ENCODE data around the gene STK33.

The STK33 gene

DNA sequence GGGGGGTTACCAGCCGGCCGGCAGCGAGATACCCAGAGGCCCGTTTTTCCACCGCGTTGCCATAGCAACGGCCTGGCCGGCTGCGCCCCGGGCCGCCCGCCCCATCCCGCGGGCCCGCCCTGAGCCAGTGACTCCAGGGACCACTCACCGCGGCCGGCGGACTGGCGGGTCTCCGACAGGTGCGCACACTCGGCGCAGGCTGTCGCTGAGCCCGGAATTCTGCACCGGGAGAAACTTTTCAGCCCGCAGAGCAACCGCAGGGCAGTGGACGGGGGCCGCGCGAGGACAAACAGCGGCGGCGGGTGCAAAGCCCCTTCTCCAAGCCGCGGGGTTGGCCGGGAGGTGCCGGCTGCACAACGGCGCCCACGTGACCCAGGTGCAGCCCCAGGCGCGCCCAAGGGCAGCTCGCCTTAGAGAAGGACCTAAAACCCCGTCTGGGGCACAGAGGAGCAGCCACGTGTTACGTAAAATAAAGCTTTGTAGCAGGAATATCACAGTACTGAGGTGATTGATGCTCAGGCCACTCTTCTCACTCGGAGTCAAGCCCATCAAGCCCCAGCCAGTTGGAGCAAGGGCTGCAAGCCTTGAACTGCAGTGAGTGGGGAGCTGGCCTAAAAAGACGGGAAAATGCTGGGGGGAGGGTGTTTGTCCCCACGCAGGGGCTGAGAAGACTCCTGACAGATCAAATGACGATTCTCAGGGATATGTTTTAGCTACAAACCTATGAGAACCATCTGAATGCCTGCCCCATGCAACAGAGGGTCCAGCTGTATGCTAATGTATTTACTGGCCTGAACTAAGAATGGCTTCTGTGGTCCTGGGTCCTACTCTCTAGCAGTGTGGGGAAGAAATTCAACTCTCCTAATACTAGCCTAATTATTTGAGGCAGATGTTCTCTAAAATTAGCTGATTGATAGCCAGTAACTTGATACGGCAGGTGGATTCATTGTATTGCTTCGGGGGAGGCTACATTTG, at the start of gene STK33:
TSS of gene STK33 (minus strand) at position 294 of the 975 bp plus-strand sequence. CDS start 119,323 bp downstream, outside the sequence.
- peak in 6 of 10 donors; percentile 17 to 84 (median 35) for DNase-seq
- intact Hi-C loops (cut with DNase I): no loop called here

DNA sequence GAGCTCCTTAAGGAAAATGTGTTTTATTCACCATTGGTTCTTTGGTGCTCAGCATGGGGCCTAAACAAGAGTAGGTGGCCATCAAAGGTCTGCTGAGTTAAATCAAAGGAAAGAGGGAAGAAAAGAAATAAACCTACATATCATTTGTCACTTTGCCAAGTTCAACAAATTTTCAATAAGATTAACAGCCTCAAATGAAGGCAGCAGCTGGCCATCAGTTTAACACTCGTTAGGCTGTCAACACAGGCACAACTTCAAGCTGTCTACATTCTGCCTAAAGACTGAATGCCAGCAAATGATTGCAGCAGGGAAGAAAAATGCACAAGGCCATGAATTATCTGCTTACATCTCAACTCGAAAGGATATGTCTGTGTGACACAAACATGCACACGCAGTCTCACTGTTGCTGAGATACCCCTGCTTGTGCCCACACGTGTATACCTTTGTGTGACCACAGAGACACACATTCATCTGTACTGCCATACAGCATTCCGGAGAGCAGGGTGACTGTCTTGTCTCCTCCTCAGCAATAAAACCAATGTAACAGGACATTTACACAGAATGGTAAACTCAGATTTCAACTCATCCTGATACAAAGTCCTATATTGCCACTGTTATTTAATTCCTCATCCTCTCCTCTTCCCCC, 48.3 kb upstream of the STK33 start:
- no peak for DNase-seq
- intact Hi-C loops (cut with DNase I): no loop called here

DNA sequence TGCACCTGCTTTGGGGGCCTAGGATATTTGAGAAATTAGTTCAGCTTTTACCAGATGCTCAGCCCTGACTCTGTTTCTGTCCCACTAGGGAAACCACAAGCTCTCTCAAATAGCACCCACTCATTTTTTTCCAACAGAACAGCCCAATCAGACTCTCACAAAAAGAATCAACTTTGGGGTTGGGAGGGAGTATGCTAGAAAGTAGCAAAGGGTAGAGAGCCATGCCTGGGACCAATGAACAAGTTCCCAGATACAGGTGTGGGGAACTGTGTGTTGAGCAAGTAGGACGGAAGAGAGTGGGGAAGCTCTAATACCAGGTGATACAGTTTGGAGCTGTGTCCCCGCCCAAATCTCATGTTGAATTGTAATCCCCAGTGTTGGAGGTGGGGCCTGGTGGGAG, 47.3 kb upstream of the STK33 start:
- DNase-seq: no peak
- intact Hi-C loops (cut with DNase I): no loop called here

DNA sequence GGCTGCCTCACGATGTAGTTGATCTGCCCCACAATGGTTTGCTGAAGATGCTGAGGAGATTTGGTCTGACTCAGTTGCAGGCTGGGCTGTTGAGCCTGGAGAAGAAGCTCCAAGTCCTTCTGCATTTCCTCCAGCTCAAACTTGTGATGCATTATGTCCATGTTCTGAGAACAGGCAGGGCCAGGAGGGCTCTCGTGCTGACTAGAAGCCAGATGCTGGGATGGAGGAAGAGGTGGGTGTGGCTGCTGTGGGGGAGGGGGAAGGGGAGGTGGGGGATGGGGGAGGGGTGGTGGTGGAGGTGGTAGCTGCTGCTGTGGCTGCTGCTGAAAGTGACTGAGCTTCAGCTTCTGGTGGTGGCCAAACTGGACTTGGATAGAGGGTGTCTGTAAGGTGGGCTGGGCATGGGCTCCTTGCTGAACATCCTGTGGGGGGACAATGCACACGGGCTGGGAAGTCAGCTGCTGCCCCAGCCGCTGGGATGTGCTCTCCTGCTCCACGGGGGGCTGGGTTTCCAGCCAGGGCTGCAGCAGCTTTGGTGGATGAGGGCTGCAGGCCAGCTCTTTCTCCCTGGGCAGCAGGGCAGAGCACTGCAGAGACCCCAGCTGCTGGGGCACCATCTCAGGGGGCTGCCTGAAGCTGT, 46.4 kb upstream of the STK33 start:
- no peak for DNase-seq
- intact Hi-C loops (cut with DNase I): no loop called here

GRCh38 chr11:8639655-8640054, 45.6 kb upstream of the STK33 start:
- DNase-seq: no peak
- intact Hi-C loops (cut with DNase I): no loop called here

DNA sequence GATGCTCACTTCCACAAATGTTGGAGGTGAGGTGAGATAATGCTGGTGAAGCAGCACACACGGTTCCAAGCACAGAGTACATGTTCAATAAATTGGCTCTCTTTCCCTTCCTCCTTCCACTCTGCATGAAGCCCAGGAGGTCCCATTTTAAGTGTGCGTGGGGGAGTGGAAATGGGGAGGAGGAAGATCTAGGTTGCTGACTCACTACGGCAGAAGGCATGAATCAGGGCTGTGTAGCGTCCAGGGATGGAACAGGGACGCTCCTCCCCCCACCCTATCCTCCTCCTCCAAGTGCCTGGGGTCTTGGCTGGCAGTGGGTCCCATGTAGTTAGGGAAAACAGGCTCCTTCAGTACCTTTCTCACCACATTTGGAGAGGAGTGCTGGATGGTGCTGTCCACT, 44.3 kb upstream of the STK33 start:
- intact Hi-C loops (cut with DNase I): no loop called here
- DNase-seq: no peak

DNA sequence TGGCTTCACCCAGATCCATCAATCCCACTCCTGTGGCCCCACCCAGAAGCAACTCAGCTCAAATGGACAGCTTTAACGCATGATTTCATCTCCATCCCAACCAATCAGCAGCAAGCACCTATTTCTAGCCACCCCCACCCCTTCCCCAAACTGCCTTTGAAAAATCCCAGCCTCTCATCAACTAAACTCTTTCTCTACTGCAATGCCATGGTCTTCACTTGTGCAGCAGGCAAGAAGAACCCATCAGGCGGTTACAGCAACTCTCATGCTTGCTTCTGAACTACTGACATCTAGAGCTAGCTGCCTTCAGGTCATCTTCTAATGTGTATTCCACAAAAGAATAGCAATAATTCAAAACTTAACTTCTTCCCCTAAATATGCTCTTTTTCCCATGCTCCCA, 42.1 kb upstream of the STK33 start:
- intact Hi-C loops (cut with DNase I): no loop called here
- no peak for DNase-seq

GRCh38 chr11:8634498-8634897, 40.5 kb upstream of the STK33 start:
- DNase-seq: no peak
- intact Hi-C loops (cut with DNase I): no loop called here

DNA sequence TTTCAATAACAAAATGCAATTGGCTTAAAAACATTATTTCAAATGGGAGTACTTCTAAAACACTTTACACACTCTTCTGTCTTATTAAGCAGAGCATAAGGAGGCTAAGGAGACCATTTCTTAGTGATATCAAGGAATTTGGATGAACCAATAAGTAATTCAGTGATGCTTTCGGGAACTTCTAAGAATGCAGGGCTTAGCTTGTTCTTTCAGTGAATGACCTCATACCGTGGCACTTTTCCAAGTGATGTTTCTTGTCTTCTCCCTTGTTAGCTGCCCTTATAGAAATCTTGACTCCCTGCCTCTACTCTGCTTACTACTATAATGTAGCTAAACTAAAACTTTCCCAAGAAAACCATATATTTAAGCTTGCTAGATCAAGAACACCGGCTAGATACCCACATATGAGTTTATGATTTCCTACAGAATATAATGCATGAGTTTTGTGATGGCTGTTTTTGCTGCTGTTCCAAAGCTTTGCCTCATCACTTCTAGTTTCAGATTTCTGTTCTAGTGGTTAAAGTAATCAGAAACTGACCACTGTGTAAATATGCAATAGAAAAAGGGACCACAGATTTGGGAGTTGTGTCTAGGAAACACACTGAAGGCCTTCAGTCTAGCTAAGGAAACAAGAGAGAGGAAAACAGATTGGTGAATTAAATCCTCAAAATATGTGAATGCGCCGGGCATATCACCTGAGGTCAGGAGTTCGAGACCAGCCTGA, 37.5 kb upstream of the STK33 start:
- DNase-seq: no peak
- intact Hi-C loops (cut with DNase I): no loop called here

DNA sequence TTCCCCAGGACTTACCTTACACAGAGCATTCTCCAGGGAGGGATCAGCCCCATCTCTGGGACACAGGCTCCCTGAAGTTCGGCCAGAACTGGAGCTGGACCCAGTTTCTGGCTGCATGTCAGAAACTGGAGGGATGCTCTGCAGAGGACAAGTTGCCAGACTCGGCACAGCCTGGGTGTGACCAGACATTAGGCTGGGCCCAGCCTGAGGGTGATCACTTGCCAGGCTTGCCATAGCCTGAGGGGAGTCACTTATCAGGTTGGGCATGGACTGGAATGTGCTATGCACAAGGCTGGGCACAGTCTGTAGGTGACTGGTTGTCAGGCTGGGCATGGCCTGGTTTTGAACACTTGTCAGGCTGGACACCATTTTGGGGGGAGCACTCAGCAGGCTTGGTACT, 30.7 kb upstream of the STK33 start:
- intact Hi-C loops (cut with DNase I): no loop called here
- DNase-seq: no peak

- no peak for DNase-seq
Measured at GRCh38 chr11:8621147-8621546, 27.1 kb upstream of the STK33 start.

DNA sequence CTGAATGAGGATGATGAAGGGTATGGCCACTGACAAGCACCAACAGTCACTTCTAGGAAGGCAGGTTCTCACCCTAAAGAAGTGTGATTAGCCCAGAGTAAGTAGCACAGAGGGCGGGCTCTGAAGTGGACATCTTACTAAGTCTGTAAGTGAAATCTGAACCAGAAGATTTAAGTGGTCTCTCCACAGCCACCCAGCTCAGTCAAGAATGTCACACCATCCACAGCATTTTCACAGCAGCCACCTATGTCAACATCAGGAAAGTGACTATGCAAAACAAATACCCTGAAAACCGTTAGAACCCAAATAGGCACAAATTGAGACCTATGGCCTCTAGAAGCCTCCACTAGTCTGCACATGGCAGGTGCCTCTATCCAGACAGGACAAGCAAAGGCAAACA, 23.0 kb upstream of the STK33 start:
- no peak for DNase-seq
- intact Hi-C loops (cut with DNase I): no loop called here

More at GRCh38 chr11:8621147-8621546, 27.1 kb upstream of the STK33 start:
- intact Hi-C loops (cut with DNase I): no loop called here

DNA sequence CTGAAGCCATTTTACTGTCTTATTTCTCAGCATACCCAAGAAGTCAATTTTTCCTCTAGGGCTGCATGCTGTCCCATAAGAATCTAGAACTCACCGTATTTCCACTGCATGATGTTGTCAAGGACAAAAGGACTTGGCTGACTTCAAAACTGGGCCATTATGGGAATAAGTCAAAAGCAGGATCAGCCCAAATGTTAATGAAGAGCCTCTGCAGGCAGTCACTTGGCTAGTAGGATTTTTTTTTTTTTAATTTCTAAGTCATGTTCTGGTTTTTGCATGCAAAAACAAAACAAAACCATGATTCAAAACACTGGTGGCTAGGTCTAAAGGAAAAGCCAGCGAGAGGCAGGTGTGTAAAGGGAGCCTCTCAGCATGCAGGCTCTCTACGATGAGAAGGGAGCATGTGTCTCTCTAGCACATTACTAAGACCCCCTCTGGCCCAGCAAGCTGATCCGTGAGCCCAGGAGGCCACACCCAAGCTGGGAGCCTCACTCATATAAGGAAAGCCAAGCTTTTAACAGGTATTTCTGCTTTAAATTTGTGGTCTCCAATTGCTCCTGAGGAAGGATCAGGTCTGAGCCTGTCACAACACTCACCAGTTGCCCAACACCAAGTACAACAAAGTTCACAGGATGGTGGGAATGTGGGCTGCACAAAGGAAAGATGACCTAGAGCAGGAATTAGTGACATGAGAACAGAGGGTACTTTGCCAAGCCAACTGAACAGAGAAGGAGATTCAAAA, 21.4 kb upstream of the STK33 start:
- intact Hi-C loops (cut with DNase I): no loop called here
- no peak for DNase-seq

- no peak for DNase-seq
- intact Hi-C loops (cut with DNase I): no loop called here
Measured at GRCh38 chr11:8614497-8614896, 20.5 kb upstream of the STK33 start.

DNA sequence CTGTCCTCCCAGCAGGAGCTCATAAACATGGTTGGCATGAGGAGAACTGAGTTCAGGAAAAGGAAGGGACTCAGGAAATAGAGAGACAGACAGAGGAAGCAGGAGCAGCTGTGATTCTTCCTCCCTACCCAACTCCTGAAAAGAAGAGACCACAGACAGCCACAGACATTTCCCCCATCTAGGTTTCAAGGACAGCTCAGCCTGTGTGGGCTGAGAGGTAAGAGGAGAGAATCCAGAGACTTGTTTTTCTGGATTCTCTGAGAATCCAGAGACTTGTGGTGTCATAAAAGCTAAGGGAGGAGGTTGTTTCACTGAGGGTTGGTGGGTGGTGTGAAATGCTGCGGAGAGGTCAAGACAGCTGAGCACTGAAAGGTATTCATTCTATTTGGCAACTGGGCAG, 19.0 kb upstream of the STK33 start:
- DNase-seq: no peak
- intact Hi-C loops (cut with DNase I): no loop called here

GRCh38 chr11:8612522-8612921, 18.5 kb upstream of the STK33 start:
- intact Hi-C loops (cut with DNase I): no loop called here
- no peak for DNase-seq

- peak in 1 of 10 donors; percentile 74 for DNase-seq
- intact Hi-C loops (cut with DNase I): no loop called here
Measured at GRCh38 chr11:8610532-8611116, 16.6 kb upstream of the STK33 start.

- intact Hi-C loops (cut with DNase I): no loop called here
- no peak for DNase-seq
Measured at GRCh38 chr11:8608652-8609051, 14.6 kb upstream of the STK33 start.

DNA sequence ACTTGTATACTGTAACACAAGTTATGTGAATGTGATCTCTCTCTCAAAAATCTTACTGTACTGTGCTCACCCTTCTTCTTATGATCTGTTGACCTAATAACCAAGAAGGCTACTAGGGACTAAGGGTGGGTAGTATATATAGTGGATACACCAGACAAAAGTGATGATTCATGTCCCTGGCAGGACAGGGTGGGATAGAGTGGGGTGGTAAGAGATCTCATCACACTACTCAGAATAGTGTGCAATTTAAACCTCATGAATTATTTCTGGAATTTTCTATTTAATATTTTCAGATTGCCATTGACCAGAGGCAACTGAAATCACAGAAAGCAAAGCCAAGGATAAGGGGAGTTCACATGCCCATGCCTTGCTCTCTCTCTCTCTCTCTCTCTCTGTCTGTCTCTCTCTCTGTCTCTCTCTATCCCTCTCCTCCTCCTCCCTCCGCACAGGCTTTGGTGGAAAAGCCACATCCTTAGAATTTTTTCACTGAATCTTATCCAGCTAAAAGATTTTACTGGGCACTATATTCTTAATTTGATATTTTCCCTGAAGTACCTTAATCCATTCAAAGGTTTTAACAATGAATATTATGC, 12.0 kb upstream of the STK33 start:
- intact Hi-C loops (cut with DNase I): no loop called here
- DNase-seq: no peak

All from posterior cingulate gyrus (tissue), 11 donors.